ENCODE data around the gene SGTA.
"Not testable (repeated sequence)": the region's sequence is repeated elsewhere in the genome, so short reads cannot be mapped to it uniquely, and the experiment has no call there.

The SGTA gene

GRCh38 chr19:2716722-2717637, 66.1 kb downstream of the SGTA start:
- no peak for DNase-seq
- no peak overlapping the region for H3K4me3 Mint-ChIP-seq
- H3K27ac Mint-ChIP-seq, result no peak overlapping the region
- no peaks in the 10 kb centered on the region for H3K36me3 Mint-ChIP-seq (ENCODE audit: low read depth)
- H3K4me1 Mint-ChIP-seq (ENCODE audit: low read depth), result peaks cover 9% of the 10 kb centered on the region
- peaks cover 6% of the 10 kb centered on the region for H3K9me3 Mint-ChIP-seq
- H3K27me3 Mint-ChIP-seq, result peaks cover 21% of the 10 kb centered on the region

GRCh38 chr19:2716275-2716650, 66.8 kb downstream of the SGTA start:
- Mint-ChIP-seq H3K4me3 (no peak overlapping the region), H3K27me3 (peaks cover 16% of the 10 kb centered on the region), H3K4me1 (ENCODE audit: low read depth) (peaks cover 9% of the 10 kb centered on the region), H3K9me3 (peaks cover 6% of the 10 kb centered on the region), H3K27ac (no peak overlapping the region), H3K36me3 (ENCODE audit: low read depth) (no peaks in the 10 kb centered on the region)
- DNase-seq, result no peak

GRCh38 chr19:2715470-2716274, 67.4 kb downstream of the SGTA start:
- H3K4me1 Mint-ChIP-seq (ENCODE audit: low read depth), result peaks cover 12% of the 10 kb centered on the region
- peaks cover 6% of the 10 kb centered on the region for H3K9me3 Mint-ChIP-seq
- no peaks in the 10 kb centered on the region for H3K36me3 Mint-ChIP-seq (ENCODE audit: low read depth)
- no peak for DNase-seq
- no peak overlapping the region for H3K27ac Mint-ChIP-seq
- H3K4me3 Mint-ChIP-seq, result no peak overlapping the region
- H3K27me3 Mint-ChIP-seq, result peaks cover 16% of the 10 kb centered on the region

GRCh38 chr19:2714531-2715269, 68.4 kb downstream of the SGTA start:
- Mint-ChIP-seq H3K4me1 (ENCODE audit: low read depth) (peaks cover 14% of the 10 kb centered on the region), H3K9me3 (peaks cover 6% of the 10 kb centered on the region), H3K27me3 (peaks cover 11% of the 10 kb centered on the region), H3K27ac (no peak overlapping the region), H3K36me3 (ENCODE audit: low read depth) (no peaks in the 10 kb centered on the region), H3K4me3 (no peak overlapping the region)
- no peak for DNase-seq

GRCh38 chr19:2714102-2714501, 69.0 kb downstream of the SGTA start:
- H3K27me3 Mint-ChIP-seq; H3K4me3 Mint-ChIP-seq; H3K36me3 Mint-ChIP-seq (ENCODE audit: low read depth); H3K27ac Mint-ChIP-seq; DNase-seq; H3K9me3 Mint-ChIP-seq: not testable (repeated sequence)
- peaks cover 13% of the 10 kb centered on the region for H3K4me1 Mint-ChIP-seq (ENCODE audit: low read depth)

GRCh38 chr19:2713170-2713569, 69.9 kb downstream of the SGTA start:
- not testable (repeated sequence) for H3K27ac Mint-ChIP-seq; H3K9me3 Mint-ChIP-seq; H3K27me3 Mint-ChIP-seq; H3K4me3 Mint-ChIP-seq; H3K36me3 Mint-ChIP-seq (ENCODE audit: low read depth); DNase-seq
- H3K4me1 Mint-ChIP-seq (ENCODE audit: low read depth), result peaks cover 13% of the 10 kb centered on the region

- no peak overlapping the region for H3K27ac Mint-ChIP-seq
- no peak overlapping the region for H3K4me3 Mint-ChIP-seq
- DNase-seq, result no peak
- peaks cover 13% of the 10 kb centered on the region for H3K4me1 Mint-ChIP-seq (ENCODE audit: low read depth)
- H3K9me3 Mint-ChIP-seq, result peaks cover 6% of the 10 kb centered on the region
- no peaks in the 10 kb centered on the region for H3K36me3 Mint-ChIP-seq (ENCODE audit: low read depth)
- no peaks in the 10 kb centered on the region for H3K27me3 Mint-ChIP-seq
These were observed 71.2 kb downstream of the SGTA start for GRCh38 chr19:2711875-2712205.

- Mint-ChIP-seq H3K36me3 (ENCODE audit: low read depth) (no peaks in the 10 kb centered on the region), H3K27ac (no peak overlapping the region), H3K27me3 (no peaks in the 10 kb centered on the region), H3K4me3 (no peak overlapping the region), H3K9me3 (peaks cover 6% of the 10 kb centered on the region), H3K4me1 (ENCODE audit: low read depth) (peaks cover 13% of the 10 kb centered on the region)
- DNase-seq, result no peak
These were observed 71.8 kb downstream of the SGTA start for GRCh38 chr19:2711172-2711874.

GRCh38 chr19:2706251-2706650, 76.8 kb downstream of the SGTA start:
- Mint-ChIP-seq H3K4me1 (ENCODE audit: low read depth) (peaks cover 15% of the 10 kb centered on the region), H3K27ac (no peak overlapping the region), H3K36me3 (ENCODE audit: low read depth) (no peaks in the 10 kb centered on the region), H3K9me3 (no peaks in the 10 kb centered on the region), H3K27me3 (no peaks in the 10 kb centered on the region), H3K4me3 (no peak overlapping the region)
- no peak for DNase-seq
